Measurements from ENCODE around the gene ADAM11. TPM values are rescaled to one million over a fixed set of nuclear protein-coding genes. Genes with fewer than 3 reads are reported as not detected.

Gene ADAM11
- total and polyA plus RNA-seq, 9 of the 15 experiments (the other 6 are each of a cell fraction or from before 2014, with no cell fraction given): 0.01 to 0.31 (median 0.14) TPM; not detected in 2

- H3K79me2 ChIP-seq (ENCODE audit: control insufficient read depth, insufficient read depth, low read length): no peaks in the 10 kb centered on the region
- H3K27ac ChIP-seq (ENCODE audit: extremely low read depth, low read depth, low read length): no peak overlapping the region
- WGBS (ENCODE audit: insufficient coverage, low coverage, missing lambda C conversion rate): 11% methylated on average over 11 of the region's 13 CpGs
- no peak for TF ChIP-seq MLX (CRISPR knock-in tag; conservative IDR thresholded peaks at IDR 0.05)
- TF ChIP-seq DACH1 (IDR thresholded peaks at IDR 0.05; ENCODE audit: partially characterized antibody): peak; percentile 70
- H3K9me1 ChIP-seq (ENCODE audit: control insufficient read depth, insufficient read depth, low read length): no peaks in the 10 kb centered on the region
- H3K4me3 ChIP-seq: no peak overlapping the region
- no peak overlapping the region for H3K4me2 ChIP-seq (ENCODE audit: insufficient read depth, low read length)
- peaks cover 10% of the 10 kb centered on the region; the same call in 1 of the 2 replicates for H4K20me1 ChIP-seq (replicated peaks; ENCODE audit: control insufficient read depth, insufficient read depth, low read length)
- H2AFZ ChIP-seq (ENCODE audit: low read depth, low read length): no peak overlapping the region
- no TSS peak for BruUV-seq (replicated peaks)
- no peak for DNase-seq (ENCODE audit: extremely low read depth in 1 of 4, low spot score in 3 of 4)
- peaks cover 3 to 44% of the 10 kb centered on the region in 2 experiments; a peak in 3 of 5 replicates for H3K27me3 ChIP-seq (ENCODE audit: control insufficient read depth in 2 of 2, insufficient read depth in 2 of 2, low read length in 2 of 2)
- POLR2A ChIA-PET: no interaction called here
- intact Hi-C loops (cut with micrococcal nuclease): no loop called here
- CTCF ChIA-PET (ENCODE audit: low intra/inter-chr PET ratio): interaction anchor here (0.9 kb wide), 1 partner anchor 15 kb away, joined by 4 read pairs; no protein-coding TSS in a partner anchor
- ATAC-seq: no peak
- FAIRE-seq: no peak
- no peak overlapping the region for H3K9ac ChIP-seq (ENCODE audit: insufficient read depth in 1 of 2, low read depth in 2 of 2, low read length in 2 of 2)
- in situ Hi-C loops (cut with MboI): no loop called here
- H3K36me3 ChIP-seq (ENCODE audit: control insufficient read depth, insufficient read depth, low read length): no peaks in the 10 kb centered on the region
- H3K9me3 ChIP-seq (replicated peaks; ENCODE audit: control insufficient read depth, insufficient read depth, low read depth, low read length): no peaks in the 10 kb centered on the region
- peaks cover 0 to 15% of the 10 kb centered on the region in 2 experiments; a peak in 2 of 5 replicates for H3K4me1 ChIP-seq (replicated peaks in 1 of 2; ENCODE audit: control insufficient read depth in 2 of 2, insufficient read depth in 2 of 2, low read length in 2 of 2)
Measured at GRCh38 chr17:44760474-44761308, 1.9 kb downstream of the ADAM11 start.
